GM19351 (cell line): ENCODE results near the gene MAN1C1.
"Not testable (repeated sequence)": the region's sequence is repeated elsewhere in the genome, so short reads cannot be mapped to it uniquely, and the experiment has no call there.

Source experiments
- ATAC-seq: cut with Tn5 transposase; IDR thresholded peaks from one replicate; pipeline ENCODE4 v1.9.1; 2021; ENCODE audit warnings: mild to moderate bottlenecking, moderate library complexity; ENCODE audit not compliant: unreplicated experiment

MAN1C1 gene

DNA sequence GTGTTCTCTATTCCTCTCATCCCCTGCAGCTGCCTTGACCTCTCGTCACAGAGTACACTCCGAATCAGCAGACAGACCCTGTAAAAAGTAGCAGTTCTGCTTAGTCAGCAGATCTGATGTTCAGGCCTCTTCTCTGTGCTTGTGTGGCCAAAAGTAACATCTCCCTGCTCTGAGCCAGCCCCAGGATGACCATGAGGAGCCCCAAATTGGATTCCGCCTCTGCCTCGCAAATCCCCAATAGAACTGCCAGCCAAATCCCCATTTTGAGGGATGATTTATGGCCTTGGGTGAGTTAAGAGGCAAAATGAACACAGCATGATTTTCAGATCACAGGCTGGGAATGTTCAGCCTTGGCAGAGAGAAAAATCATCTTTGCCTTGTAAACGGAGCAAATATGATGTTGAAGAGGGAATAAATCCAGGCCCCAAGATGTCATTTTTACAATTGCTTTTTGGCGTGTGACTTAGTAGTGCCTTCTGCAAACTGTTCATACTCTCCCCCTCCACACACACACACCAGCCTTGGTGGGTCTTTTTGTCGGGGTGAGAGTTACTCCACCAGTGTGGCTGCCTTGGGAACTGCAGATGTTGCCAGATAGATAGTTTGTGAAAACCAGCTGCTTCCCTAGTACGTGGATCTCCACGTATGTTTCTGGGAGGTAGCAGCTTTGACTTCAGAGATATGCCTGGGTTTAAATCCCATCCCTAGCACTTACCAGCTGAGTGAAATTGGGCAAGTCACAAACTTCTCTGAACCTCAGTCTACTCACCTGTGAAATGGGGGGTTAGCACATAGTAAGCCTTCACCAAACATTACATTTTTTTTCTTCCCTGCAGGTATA, 77.8 kb downstream of the MAN1C1 start:
- no peak for ATAC-seq

GRCh38 chr1:25695090-25695770, 78.6 kb downstream of the MAN1C1 start:
- ATAC-seq: no peak

- ATAC-seq: no peak
Measured at GRCh38 chr1:25695771-25696311, 79.2 kb downstream of the MAN1C1 start.

- not testable (repeated sequence) for ATAC-seq
Measured at GRCh38 chr1:25696643-25697042, 80.1 kb downstream of the MAN1C1 start.

- ATAC-seq: no peak
Measured at GRCh38 chr1:25697435-25698217, 81.0 kb downstream of the MAN1C1 start.

DNA sequence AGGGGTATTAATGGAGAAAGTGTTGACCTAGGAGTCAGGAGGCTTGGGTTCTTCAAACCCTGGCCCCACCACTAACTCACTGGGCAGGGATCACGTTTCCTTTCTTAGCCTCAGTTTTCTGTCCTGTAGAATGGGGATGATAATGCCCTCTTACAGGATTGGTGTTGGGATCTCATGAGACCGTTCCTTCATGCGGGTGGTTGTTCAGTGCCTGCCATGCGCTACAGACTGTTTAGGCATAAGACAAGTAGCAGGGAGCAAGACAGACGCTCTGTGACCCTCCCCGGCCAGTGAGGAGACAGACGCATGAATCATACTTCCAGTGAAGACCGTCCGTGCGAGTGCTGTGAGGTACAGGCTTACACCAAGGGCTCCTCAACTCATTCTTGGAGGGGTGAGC, 81.7 kb downstream of the MAN1C1 start:
- no peak for ATAC-seq

DNA sequence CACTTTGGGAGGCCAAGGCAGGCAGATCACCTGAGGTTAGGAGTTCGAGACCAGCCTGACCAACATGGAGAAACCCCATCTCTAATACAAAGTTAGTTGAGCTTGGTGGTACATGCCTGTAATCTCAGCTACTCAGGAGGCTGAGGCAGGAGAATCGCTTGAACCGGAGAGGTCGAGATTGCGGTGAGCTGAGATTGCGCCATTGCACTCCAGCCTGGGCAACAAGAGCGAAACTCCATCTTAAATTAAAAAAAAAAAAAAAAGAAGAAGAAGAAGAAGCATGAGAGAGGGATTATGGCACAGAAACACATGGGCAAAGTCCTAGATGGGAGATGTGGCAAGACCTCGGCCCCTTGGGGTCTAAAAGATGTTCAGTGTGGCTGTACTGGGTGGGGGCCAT, 82.5 kb downstream of the MAN1C1 start:
- not testable (repeated sequence) for ATAC-seq

- ATAC-seq: no peak
Measured at GRCh38 chr1:25699500-25700143, 83.0 kb downstream of the MAN1C1 start.

DNA sequence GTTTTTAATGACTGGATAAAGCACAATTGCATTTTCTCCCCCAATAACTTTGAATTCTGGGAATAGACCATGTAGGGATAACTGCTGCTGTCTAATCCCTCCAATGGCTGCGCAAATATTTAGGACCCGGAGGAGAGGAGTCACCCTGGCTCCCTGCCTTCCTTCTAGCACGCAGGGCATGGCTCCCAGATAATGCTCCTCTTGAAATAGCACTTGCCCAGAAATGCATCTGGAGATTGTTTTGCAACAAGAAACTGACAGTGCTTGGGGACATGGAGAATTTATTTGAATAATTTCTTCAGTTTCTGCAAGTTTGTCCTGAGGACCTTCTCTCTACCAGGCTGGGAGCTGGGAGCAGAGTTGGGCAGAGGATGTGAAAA, 83.5 kb downstream of the MAN1C1 start:
- ATAC-seq: no peak

DNA sequence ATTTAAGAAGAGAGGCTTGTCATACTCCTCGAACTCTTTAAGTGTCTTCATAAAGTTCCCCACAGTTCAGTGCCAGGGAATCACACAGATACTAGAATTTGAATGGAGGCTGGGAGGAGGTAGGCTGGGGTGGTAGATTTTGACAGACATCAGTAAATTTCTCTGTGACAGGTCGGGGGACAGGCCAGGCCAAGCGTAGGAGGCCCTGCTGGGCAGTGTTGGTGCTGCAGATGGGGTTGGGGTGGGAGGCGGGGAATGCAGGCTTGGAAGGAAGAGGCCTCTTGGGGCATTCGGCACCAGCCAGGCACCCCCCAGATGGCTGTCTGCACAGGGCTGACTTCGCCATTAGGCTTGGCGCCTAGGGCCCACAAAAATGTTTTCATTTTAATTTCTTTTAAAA, 84.0 kb downstream of the MAN1C1 start:
- no peak for ATAC-seq

DNA sequence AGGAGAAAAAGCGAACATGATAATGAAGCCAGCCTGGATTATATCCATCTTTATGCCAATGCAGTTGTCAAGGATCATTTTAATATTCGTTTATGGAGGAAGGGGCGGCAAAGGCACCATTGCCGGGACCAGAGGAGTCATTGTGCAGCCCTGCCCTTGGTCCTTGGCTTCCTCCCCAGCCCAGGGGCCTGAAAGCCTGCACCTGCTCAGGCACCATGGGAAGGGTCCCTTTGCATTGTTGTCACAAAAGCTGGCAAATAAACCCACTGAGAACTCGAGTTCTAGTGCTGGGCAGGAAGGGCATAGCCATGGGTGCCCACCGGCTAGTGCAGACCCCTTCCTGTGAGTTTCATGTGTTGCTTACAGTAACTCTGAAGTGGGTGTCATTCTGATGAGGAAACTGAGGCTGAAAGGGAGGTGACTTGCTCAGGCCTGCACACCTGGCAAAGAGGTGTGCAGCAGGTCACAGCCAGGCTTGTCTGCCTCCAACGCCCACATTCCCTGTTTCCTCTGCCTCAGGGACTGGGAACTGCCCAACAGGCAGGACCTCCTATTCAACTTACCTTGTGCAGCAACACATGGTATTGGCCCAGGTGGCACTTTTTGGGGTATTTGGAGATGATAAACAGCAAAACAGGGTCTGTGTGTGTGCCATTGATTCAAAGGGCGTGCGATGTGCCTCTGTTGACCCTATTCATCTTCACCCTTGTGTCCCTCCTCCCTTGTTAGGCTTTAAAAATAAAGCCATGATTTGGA, 84.6 kb downstream of the MAN1C1 start:
- ATAC-seq: no peak

GRCh38 chr1:25702101-25702775, 85.6 kb downstream of the MAN1C1 start:
- no peak for ATAC-seq

- no peak for ATAC-seq
Measured at GRCh38 chr1:25703041-25703440, 86.5 kb downstream of the MAN1C1 start.

GRCh38 chr1:25703671-25704266, 87.2 kb downstream of the MAN1C1 start:
- ATAC-seq: no peak

DNA sequence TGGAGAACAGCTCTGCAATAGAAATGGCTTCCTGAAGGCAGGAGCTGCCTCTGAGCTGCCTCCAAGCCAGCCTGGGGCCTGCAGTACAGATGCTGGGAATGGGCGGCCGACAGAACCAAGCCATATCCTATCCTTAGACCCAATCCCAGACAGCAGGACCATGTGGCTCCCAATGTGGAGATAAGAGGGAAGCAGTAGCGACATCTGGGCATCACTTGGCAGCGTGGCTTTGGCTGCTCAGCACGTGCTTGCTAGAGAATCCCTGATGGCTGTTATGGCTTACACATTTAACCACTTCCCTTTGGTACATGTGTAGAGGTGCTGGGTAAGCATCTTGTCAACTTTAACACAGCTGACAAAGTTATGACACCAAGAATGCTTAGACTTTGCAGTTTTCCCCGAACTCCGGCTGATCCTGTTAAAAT, 87.7 kb downstream of the MAN1C1 start:
- no peak for ATAC-seq

GRCh38 chr1:25705699-25706098, 89.1 kb downstream of the MAN1C1 start:
- no peak for ATAC-seq

- ATAC-seq: no peak
Measured at GRCh38 chr1:25706146-25707089, 89.8 kb downstream of the MAN1C1 start.
